GM23338 (cell line): ENCODE measurements around the gene PSMD3. TPM values are rescaled to one million over a fixed set of nuclear protein-coding genes. Genes with fewer than 3 reads are reported as not detected.

ENCODE experiments used
- ATAC-seq: fragments of 200-7000 bp; cut with Tn5 transposase; 3 replicates; pipeline ENCODE4 v1.9.1; 2020
- DNase-seq: peaks from one replicate; pipeline ENCODE4 v3.0.0-alpha.2; 2015; ENCODE audit warnings: low spot score
- H2AFZ ChIP-seq: fragments of 200-600 bp; sonication (generic); 2 replicates; pipeline ENCODE4 v1.8.0; 2016; ENCODE audit warnings: antibody characterized with exemption, mild to moderate bottlenecking, moderate library complexity
- H3F3A ChIP-seq: fragments of 200-600 bp; sonication (generic); replicated peaks from 2 replicates; pipeline ENCODE4 v1.8.0; 2017; ENCODE audit warnings: antibody characterized with exemption, mixed run types, low read depth
- H3K27ac ChIP-seq: fragments of 200-600 bp; sonication (generic); 2 replicates; pipeline ENCODE4 v1.6.1; 2016; ENCODE audit warnings: low read depth
- H3K27me3 ChIP-seq: fragments of 200-600 bp; sonication (generic); 2 replicates; pipeline ENCODE4 v1.8.0; 2016; ENCODE audit warnings: mild to moderate bottlenecking, mixed run types, moderate library complexity; ENCODE audit not compliant: insufficient read depth
- H3K36me3 ChIP-seq: fragments of 200-600 bp; sonication (generic); 2 replicates; pipeline ENCODE4 v1.8.0; 2016; ENCODE audit warnings: mild to moderate bottlenecking; ENCODE audit not compliant: insufficient read depth
- H3K4me1 ChIP-seq: fragments of 200-600 bp; sonication (generic); 2 replicates; pipeline ENCODE4 v1.8.0; 2016; ENCODE audit warnings: mild to moderate bottlenecking, moderate library complexity; ENCODE audit not compliant: insufficient read depth
- H3K4me2 ChIP-seq: fragments of 200-600 bp; sonication (generic); 2 replicates; pipeline ENCODE4 v1.7.1; 2017; ENCODE audit warnings: mixed run types
- H3K4me3 ChIP-seq: fragments of 200-600 bp; sonication (generic); 2 replicates; pipeline ENCODE4 v1.6.1; 2016; ENCODE audit warnings: mixed run types
- H3K79me2 ChIP-seq: fragments of 200-600 bp; sonication (generic); replicated peaks from 2 replicates; pipeline ENCODE4 v1.8.0; 2017; ENCODE audit warnings: mild to moderate bottlenecking; ENCODE audit not compliant: insufficient read depth
- H3K9me2 ChIP-seq: fragments of 200-600 bp; sonication (generic); 2 replicates; pipeline ENCODE4 v1.8.0; 2017; ENCODE audit not compliant: insufficient read depth
- H4K20me1 ChIP-seq: fragments of 200-600 bp; sonication (generic); replicated peaks from 2 replicates; pipeline ENCODE4 v1.8.0; 2017; ENCODE audit warnings: mild to moderate bottlenecking; ENCODE audit not compliant: insufficient read depth
- H3K27ac Mint-ChIP-seq: 2 replicates; pipeline ENCODE4 v1.8.0; 2020; ENCODE audit warnings: inconsistent platforms, mild to moderate bottlenecking, moderate library complexity, mixed read lengths
- H3K27me3 Mint-ChIP-seq: 3 replicates; pipeline ENCODE4 v1.8.0; 2022; ENCODE audit warnings: low read depth, mild to moderate bottlenecking, moderate library complexity, mixed read lengths, inconsistent platforms; ENCODE audit not compliant: insufficient read depth, poor library complexity
- H3K36me3 Mint-ChIP-seq: 3 replicates; pipeline ENCODE4 v1.8.0; 2021; ENCODE audit warnings: low read depth, mild to moderate bottlenecking, inconsistent platforms, moderate library complexity, mixed read lengths
- H3K4me1 Mint-ChIP-seq: 3 replicates; pipeline ENCODE4 v1.8.0; 2020; ENCODE audit warnings: mild to moderate bottlenecking, inconsistent platforms, mixed read lengths
- H3K4me3 Mint-ChIP-seq: 3 replicates; pipeline ENCODE4 v1.8.0; 2021; ENCODE audit warnings: moderate library complexity, mild to moderate bottlenecking, inconsistent platforms, mixed read lengths
- H3K9me3 Mint-ChIP-seq: 3 replicates; pipeline ENCODE4 v1.8.0; 2020; ENCODE audit warnings: moderate library complexity, mild to moderate bottlenecking, inconsistent platforms, mixed read lengths
- CREB1 ChIP-seq: fragments of 250-450 bp; sonication (Bioruptor Pico); IDR thresholded peaks from 2 replicates; pipeline ENCODE4 v1.5.0; 2020; ENCODE audit warnings: low read depth, mild to moderate bottlenecking, moderate library complexity
- EZH2 ChIP-seq: fragments of 200-600 bp; sonication (generic); IDR thresholded peaks from one replicate; pipeline ENCODE4 v1.8.0; 2017; ENCODE audit warnings: antibody characterized with exemption, mild to moderate bottlenecking, low read depth; ENCODE audit not compliant: unreplicated experiment
- EZH2phosphoT487 ChIP-seq: fragments of 200-600 bp; sonication (generic); IDR thresholded peaks from one replicate; pipeline ENCODE4 v1.8.1; 2018; ENCODE audit warnings: antibody characterized with exemption; ENCODE audit not compliant: unreplicated experiment
- JUNB ChIP-seq: IDR thresholded peaks from one replicate; pipeline ENCODE4 v1.6.1; 2016; ENCODE audit warnings: antibody characterized with exemption; ENCODE audit not compliant: unreplicated experiment
- NANOG ChIP-seq: IDR thresholded peaks from 2 replicates; pipeline ENCODE4 v1.6.1; 2016; ENCODE audit warnings: antibody characterized with exemption, borderline replicate concordance
- POLR2AphosphoS5 ChIP-seq: IDR thresholded peaks from 2 replicates; pipeline ENCODE4 v1.6.1; 2016; ENCODE audit warnings: antibody characterized with exemption, low read depth
- STAT1 ChIP-seq: IDR thresholded peaks from one replicate; pipeline ENCODE4 v1.6.1; 2016; ENCODE audit warnings: antibody characterized with exemption; ENCODE audit not compliant: unreplicated experiment
- ZNF114 ChIP-seq: fragments of 250-450 bp; sonication (Bioruptor Pico); IDR thresholded peaks from 2 replicates; pipeline ENCODE4 v1.5.0; 2020; ENCODE audit warnings: mild to moderate bottlenecking, moderate library complexity
- ZNF331 ChIP-seq: fragments of 250-450 bp; sonication (Bioruptor Pico); IDR thresholded peaks from 2 replicates; pipeline ENCODE4 v1.5.0; 2020; ENCODE audit warnings: low read depth, mild to moderate bottlenecking, moderate library complexity
- ZNF462 ChIP-seq: fragments of 250-450 bp; sonication (Bioruptor Pico); IDR thresholded peaks from 2 replicates; pipeline ENCODE4 v1.5.0; 2020; ENCODE audit warnings: mild to moderate bottlenecking, moderate library complexity
- polyA plus RNA-seq: library from polyadenylated mRNA; unstranded; fragments of >200 nt; fragmentation: Nextera tagmentation; extraction: Ambion mirVana; gene quantifications from 2 replicates; pipeline ENCODE4 v1.2.1, GENCODE V29; 2016
- total RNA-seq: library from RNA; depleted of rRNA; stranded (reverse); fragments of >200 nt; shearing (Covaris generic); gene quantifications from 2 replicates; pipeline ENCODE4 v1.2.3, GENCODE V29; 2014
- TF ChIP-seq, protein P1 (sequence below): IDR thresholded peaks from one replicate; pipeline ENCODE4 v1.6.1; 2018; ENCODE audit warnings: antibody characterized with exemption; ENCODE audit not compliant: unreplicated experiment

Gene PSMD3
- total and polyA plus RNA-seq, 2 experiments from 2014 or later: 112 to 217 TPM

- ATAC-seq: no peak
- H3K27ac Mint-ChIP-seq: no peak overlapping the region
These were observed 14.8 kb downstream of the PSMD3 start for GRCh38 chr17:39995438-39995837.

More at GRCh38 chr17:39995438-39995837, 14.8 kb downstream of the PSMD3 start:
- Mint-ChIP-seq H3K27me3 (peaks cover 10% of the 10 kb centered on the region), H3K36me3 (peaks cover 70% of the 10 kb centered on the region), H3K4me3 (no peak overlapping the region), H3K4me1 (no peaks in the 10 kb centered on the region), H3K9me3 (no peaks in the 10 kb centered on the region; the same call in 2 of the 3 replicates)
- DNase-seq: no peak
- H3K9me2 ChIP-seq: no peaks in the 10 kb centered on the region
- no peak overlapping the region for H2AFZ ChIP-seq
- TF ChIP-seq CREB1 (CRISPR knock-in tag) (no peak), ZNF114 (CRISPR knock-in tag) (no peak), POLR2AphosphoS5 (no peak), JUNB (no peak), STAT1 (no peak), ZNF331 (CRISPR knock-in tag) (no peak), NANOG (no peak), EZH2phosphoT487 (no peak), EZH2 (no peak), ZNF462 (CRISPR knock-in tag) (no peak)
- TF ChIP-seq, protein P1, sequence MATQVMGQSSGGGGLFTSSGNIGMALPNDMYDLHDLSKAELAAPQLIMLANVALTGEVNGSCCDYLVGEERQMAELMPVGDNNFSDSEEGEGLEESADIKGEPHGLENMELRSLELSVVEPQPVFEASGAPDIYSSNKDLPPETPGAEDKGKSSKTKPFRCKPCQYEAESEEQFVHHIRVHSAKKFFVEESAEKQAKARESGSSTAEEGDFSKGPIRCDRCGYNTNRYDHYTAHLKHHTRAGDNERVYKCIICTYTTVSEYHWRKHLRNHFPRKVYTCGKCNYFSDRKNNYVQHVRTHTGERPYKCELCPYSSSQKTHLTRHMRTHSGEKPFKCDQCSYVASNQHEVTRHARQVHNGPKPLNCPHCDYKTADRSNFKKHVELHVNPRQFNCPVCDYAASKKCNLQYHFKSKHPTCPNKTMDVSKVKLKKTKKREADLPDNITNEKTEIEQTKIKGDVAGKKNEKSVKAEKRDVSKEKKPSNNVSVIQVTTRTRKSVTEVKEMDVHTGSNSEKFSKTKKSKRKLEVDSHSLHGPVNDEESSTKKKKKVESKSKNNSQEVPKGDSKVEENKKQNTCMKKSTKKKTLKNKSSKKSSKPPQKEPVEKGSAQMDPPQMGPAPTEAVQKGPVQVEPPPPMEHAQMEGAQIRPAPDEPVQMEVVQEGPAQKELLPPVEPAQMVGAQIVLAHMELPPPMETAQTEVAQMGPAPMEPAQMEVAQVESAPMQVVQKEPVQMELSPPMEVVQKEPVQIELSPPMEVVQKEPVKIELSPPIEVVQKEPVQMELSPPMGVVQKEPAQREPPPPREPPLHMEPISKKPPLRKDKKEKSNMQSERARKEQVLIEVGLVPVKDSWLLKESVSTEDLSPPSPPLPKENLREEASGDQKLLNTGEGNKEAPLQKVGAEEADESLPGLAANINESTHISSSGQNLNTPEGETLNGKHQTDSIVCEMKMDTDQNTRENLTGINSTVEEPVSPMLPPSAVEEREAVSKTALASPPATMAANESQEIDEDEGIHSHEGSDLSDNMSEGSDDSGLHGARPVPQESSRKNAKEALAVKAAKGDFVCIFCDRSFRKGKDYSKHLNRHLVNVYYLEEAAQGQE: no peak
- peaks cover 8% of the 10 kb centered on the region; the same call in 1 of the 2 replicates for H3F3A ChIP-seq
- H3K79me2 ChIP-seq: no peaks in the 10 kb centered on the region
- H3K4me1 ChIP-seq: no peaks in the 10 kb centered on the region
- H3K4me2 ChIP-seq: no peak overlapping the region
- peaks cover 6% of the 10 kb centered on the region for H4K20me1 ChIP-seq
- H3K4me3 ChIP-seq: no peak overlapping the region
- H3K27me3 ChIP-seq: no peaks in the 10 kb centered on the region
- H3K36me3 ChIP-seq: peaks cover 37% of the 10 kb centered on the region
- no peak overlapping the region for H3K27ac ChIP-seq
